ENCODE results near the gene DUOX1. TPM values are rescaled to one million over a fixed set of nuclear protein-coding genes. Genes with fewer than 3 reads are reported as not detected.

The DUOX1 gene
- total and polyA plus RNA-seq, 9 of the 15 experiments (the other 6 are each of a cell fraction or from before 2014, with no cell fraction given), result 0.01 to 0.22 (median 0.01) TPM; not detected in 6

DNA sequence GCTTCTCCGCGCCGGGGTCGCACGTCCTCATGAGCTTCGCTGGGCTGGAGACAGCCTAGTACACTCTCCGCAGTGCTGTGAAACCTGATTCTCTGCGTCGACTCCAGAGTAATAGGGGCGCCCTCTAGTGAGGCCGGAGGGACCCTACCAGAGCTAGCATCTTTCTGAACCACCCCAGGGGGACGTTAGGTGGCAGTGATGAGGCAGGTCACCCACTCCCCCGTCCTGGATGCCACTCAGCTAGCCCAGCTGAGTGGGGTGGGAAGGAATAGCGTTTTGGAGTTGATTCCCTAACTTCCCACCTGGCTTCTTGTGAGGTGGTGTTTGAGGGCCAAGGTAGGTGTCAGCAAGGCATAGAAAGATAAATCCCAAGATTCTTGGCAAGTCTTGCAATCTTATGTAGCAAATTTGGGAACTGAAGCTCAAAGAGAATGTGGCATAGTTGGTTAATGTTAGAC, 11.6 kb upstream of the DUOX1 start (continued):
- no peak for TF ChIP-seq RFX7 (CRISPR knock-in tag; IDR thresholded peaks at IDR 0.05)
- TF ChIP-seq ZC3H4 (CRISPR knock-in tag; IDR thresholded peaks at IDR 0.05; ENCODE audit: borderline replicate concordance), result 0 out of 2 replicates have a peak, but pooled peaks have one; percentile 66
- no peak for TF ChIP-seq SRSF7 (optimal IDR thresholded peaks at IDR 0.05; ENCODE audit: low read depth, low read length)
- no peak for TF ChIP-seq HDAC3 (IDR thresholded peaks at IDR 0.05; ENCODE audit: borderline replicate concordance, partially characterized antibody)
- TF ChIP-seq, protein P1, sequence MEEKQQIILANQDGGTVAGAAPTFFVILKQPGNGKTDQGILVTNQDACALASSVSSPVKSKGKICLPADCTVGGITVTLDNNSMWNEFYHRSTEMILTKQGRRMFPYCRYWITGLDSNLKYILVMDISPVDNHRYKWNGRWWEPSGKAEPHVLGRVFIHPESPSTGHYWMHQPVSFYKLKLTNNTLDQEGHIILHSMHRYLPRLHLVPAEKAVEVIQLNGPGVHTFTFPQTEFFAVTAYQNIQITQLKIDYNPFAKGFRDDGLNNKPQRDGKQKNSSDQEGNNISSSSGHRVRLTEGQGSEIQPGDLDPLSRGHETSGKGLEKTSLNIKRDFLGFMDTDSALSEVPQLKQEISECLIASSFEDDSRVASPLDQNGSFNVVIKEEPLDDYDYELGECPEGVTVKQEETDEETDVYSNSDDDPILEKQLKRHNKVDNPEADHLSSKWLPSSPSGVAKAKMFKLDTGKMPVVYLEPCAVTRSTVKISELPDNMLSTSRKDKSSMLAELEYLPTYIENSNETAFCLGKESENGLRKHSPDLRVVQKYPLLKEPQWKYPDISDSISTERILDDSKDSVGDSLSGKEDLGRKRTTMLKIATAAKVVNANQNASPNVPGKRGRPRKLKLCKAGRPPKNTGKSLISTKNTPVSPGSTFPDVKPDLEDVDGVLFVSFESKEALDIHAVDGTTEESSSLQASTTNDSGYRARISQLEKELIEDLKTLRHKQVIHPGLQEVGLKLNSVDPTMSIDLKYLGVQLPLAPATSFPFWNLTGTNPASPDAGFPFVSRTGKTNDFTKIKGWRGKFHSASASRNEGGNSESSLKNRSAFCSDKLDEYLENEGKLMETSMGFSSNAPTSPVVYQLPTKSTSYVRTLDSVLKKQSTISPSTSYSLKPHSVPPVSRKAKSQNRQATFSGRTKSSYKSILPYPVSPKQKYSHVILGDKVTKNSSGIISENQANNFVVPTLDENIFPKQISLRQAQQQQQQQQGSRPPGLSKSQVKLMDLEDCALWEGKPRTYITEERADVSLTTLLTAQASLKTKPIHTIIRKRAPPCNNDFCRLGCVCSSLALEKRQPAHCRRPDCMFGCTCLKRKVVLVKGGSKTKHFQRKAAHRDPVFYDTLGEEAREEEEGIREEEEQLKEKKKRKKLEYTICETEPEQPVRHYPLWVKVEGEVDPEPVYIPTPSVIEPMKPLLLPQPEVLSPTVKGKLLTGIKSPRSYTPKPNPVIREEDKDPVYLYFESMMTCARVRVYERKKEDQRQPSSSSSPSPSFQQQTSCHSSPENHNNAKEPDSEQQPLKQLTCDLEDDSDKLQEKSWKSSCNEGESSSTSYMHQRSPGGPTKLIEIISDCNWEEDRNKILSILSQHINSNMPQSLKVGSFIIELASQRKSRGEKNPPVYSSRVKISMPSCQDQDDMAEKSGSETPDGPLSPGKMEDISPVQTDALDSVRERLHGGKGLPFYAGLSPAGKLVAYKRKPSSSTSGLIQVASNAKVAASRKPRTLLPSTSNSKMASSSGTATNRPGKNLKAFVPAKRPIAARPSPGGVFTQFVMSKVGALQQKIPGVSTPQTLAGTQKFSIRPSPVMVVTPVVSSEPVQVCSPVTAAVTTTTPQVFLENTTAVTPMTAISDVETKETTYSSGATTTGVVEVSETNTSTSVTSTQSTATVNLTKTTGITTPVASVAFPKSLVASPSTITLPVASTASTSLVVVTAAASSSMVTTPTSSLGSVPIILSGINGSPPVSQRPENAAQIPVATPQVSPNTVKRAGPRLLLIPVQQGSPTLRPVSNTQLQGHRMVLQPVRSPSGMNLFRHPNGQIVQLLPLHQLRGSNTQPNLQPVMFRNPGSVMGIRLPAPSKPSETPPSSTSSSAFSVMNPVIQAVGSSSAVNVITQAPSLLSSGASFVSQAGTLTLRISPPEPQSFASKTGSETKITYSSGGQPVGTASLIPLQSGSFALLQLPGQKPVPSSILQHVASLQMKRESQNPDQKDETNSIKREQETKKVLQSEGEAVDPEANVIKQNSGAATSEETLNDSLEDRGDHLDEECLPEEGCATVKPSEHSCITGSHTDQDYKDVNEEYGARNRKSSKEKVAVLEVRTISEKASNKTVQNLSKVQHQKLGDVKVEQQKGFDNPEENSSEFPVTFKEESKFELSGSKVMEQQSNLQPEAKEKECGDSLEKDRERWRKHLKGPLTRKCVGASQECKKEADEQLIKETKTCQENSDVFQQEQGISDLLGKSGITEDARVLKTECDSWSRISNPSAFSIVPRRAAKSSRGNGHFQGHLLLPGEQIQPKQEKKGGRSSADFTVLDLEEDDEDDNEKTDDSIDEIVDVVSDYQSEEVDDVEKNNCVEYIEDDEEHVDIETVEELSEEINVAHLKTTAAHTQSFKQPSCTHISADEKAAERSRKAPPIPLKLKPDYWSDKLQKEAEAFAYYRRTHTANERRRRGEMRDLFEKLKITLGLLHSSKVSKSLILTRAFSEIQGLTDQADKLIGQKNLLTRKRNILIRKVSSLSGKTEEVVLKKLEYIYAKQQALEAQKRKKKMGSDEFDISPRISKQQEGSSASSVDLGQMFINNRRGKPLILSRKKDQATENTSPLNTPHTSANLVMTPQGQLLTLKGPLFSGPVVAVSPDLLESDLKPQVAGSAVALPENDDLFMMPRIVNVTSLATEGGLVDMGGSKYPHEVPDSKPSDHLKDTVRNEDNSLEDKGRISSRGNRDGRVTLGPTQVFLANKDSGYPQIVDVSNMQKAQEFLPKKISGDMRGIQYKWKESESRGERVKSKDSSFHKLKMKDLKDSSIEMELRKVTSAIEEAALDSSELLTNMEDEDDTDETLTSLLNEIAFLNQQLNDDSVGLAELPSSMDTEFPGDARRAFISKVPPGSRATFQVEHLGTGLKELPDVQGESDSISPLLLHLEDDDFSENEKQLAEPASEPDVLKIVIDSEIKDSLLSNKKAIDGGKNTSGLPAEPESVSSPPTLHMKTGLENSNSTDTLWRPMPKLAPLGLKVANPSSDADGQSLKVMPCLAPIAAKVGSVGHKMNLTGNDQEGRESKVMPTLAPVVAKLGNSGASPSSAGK (IDR thresholded peaks at IDR 0.05), result no peak
- no peak for TF ChIP-seq TRIM28 (IDR thresholded peaks at IDR 0.05)
- no peak for TF ChIP-seq NFE2L1 (tag; IDR thresholded peaks at IDR 0.05; ENCODE audit: borderline replicate concordance, low read depth)
- TF ChIP-seq ZNF408 (CRISPR knock-in tag; IDR thresholded peaks at IDR 0.05; ENCODE audit: low read depth), result no peak
- TF ChIP-seq ZNF174 (CRISPR knock-in tag; IDR thresholded peaks at IDR 0.05), result no peak
- TF ChIP-seq, protein P2, sequence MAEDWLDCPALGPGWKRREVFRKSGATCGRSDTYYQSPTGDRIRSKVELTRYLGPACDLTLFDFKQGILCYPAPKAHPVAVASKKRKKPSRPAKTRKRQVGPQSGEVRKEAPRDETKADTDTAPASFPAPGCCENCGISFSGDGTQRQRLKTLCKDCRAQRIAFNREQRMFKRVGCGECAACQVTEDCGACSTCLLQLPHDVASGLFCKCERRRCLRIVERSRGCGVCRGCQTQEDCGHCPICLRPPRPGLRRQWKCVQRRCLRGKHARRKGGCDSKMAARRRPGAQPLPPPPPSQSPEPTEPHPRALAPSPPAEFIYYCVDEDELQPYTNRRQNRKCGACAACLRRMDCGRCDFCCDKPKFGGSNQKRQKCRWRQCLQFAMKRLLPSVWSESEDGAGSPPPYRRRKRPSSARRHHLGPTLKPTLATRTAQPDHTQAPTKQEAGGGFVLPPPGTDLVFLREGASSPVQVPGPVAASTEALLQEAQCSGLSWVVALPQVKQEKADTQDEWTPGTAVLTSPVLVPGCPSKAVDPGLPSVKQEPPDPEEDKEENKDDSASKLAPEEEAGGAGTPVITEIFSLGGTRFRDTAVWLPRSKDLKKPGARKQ (CRISPR knock-in tag; IDR thresholded peaks at IDR 0.05), result no peak
- TF ChIP-seq CBX3 (IDR thresholded peaks at IDR 0.05; ENCODE audit: borderline replicate concordance in 1 of 2, low read length in 2 of 2), result peak in 1 of 2 experiments; percentile 62; a peak in 1 of 3 replicates
- no peak for TF ChIP-seq ARID1B (IDR thresholded peaks at IDR 0.05)
- no peak for TF ChIP-seq SRF (CRISPR knock-in tag; IDR thresholded peaks at IDR 0.05)
